ENCODE data around the gene EGR4. TPM values are rescaled to one million over a fixed set of nuclear protein-coding genes. Genes with fewer than 3 reads are reported as not detected.

Gene EGR4
- total RNA-seq, 1 donor from 2014 or later = not detected

GRCh38 chr2:73250872-73251846 is 42.2 kb downstream of the EGR4 start:
- no peak for DNase-seq (ENCODE audit: low spot score)

GRCh38 chr2:73249636-73250035 is 43.7 kb downstream of the EGR4 start:
- DNase-seq (ENCODE audit: low spot score) = no peak

- no peak for DNase-seq (ENCODE audit: low spot score)
Measured at GRCh38 chr2:73246850-73247249, 46.5 kb downstream of the EGR4 start.

DNA sequence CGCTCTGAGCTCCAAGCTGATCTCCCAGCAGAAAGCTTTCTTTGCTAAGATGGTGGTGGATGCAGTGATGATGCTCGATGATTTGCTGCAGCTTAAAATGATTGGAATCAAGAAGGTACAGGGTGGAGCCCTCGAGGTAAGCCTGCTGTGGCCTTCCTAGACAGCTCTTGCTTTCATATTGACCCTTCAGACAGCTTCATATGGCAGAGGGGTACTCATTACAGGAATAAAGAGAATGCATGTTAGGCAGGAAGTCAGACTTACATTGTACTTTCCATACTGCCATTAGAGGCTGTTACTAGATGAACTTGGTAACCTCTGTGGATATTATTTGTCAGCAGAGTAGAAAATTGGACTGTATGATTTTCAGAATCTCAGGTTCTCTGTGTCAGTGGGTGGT is 48.8 kb downstream of the EGR4 start:
- no peak for DNase-seq (ENCODE audit: low spot score)

DNA sequence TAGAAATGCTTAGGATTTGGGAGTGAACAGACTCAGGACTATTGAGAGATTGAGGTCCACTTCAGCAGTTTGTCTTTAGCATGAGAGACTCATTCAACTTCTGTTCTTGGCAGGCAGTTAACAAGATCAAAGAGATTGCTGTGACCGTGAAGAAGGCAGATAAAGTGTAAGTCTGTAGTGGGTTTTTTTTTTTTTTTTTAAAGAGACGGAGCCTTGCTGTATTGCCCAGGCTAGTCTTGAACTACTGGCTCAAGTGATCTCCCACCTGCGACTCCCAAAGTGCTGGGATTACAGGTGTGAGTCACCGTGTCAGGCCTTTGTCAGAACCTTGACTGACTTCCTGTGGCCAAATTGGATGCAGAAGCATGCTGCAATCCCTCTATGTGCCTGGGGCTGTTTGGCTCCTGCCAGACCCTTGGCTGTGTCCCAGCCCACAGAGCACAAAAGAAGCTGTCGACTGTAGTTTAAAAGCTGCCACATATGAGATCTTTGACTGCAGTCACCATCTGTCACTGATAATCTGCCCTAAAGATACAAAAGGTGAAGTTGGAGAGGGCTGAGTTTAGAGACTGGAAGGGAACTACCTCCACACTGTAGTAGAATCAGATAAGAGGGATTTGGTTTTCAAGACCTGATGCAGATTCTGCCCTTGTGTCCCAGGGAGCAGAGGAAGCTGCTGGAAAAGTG is 49.3 kb downstream of the EGR4 start:
- DNase-seq (ENCODE audit: low spot score) = no peak

Other genes starting within 250 kb of the EGR4 start
- gene SFXN5, start 221.8 kb downstream of the EGR4 start, total RNA-seq = 21.9 TPM
- 63.0 TPM for gene RAB11FIP5, start 180.6 kb downstream of the EGR4 start, total RNA-seq
- not detected for gene NOTO, start 91.0 kb downstream of the EGR4 start, total RNA-seq
- gene SMYD5, start 79.3 kb downstream of the EGR4 start, total RNA-seq = 12.9 TPM
- 20.8 TPM for gene PRADC1, start 60.3 kb downstream of the EGR4 start, total RNA-seq
- 205 TPM for gene CCT7, start 59.2 kb downstream of the EGR4 start, total RNA-seq
- gene FBXO41, start 9.1 kb downstream of the EGR4 start, total RNA-seq = 8.5 TPM
- 21.5 TPM for gene ALMS1, start 92.3 kb upstream of the EGR4 start, total RNA-seq

Data from mucosa of gallbladder (tissue), 1 donor.